Heart right ventricle (tissue), 16 donors: ENCODE results near the gene FOXR1. TPM values are rescaled to one million over a fixed set of nuclear protein-coding genes. Genes with fewer than 3 reads are reported as not detected.

Experiments used
- ATAC-seq, 8 donors: fragments of 200-7000 bp; cut with Tn5 transposase; one replicate each; pipeline ENCODE4 v1.9.1; 2020; ENCODE audit warnings: mild to moderate bottlenecking in 8 of 8, moderate library complexity in 8 of 8, moderate number of reproducible peaks in 1 of 8
- DNase-seq, 2 donors: peaks; one replicate each; pipeline ENCODE4 v3.0.0-alpha.2; 2020
- H3K27ac ChIP-seq, 10 donors: fragments of 200-600 bp; sonication (generic) in 2 of 10; one replicate each; pipeline versions ENCODE4 v1.5.0 to v1.8.0; 2020 to 2022; ENCODE audit warnings: mild to moderate bottlenecking in 3 of 10
- H3K27me3 ChIP-seq, 7 donors: fragments of 200-600 bp; one replicate each; pipeline ENCODE4 v1.8.0; 2021 to 2022; ENCODE audit warnings: mild to moderate bottlenecking in 2 of 7
- H3K36me3 ChIP-seq, 9 donors: fragments of 200-600 bp; sonication (generic) in 1 of 9; one replicate each; pipeline versions ENCODE4 v1.5.0 to v1.8.0; 2020 to 2022; ENCODE audit warnings: mild to moderate bottlenecking in 2 of 9
- H3K4me1 ChIP-seq, 9 donors: fragments of 200-600 bp; sonication (generic) in 1 of 9; one replicate each; pipeline versions ENCODE4 v1.5.0 to v1.8.0; 2020 to 2022; ENCODE audit warnings: mild to moderate bottlenecking in 4 of 9
- H3K4me3 ChIP-seq, 10 donors: fragments of 200-600 bp; sonication (generic) in 2 of 10; one replicate each; pipeline versions ENCODE4 v1.5.0 to v1.8.0; 2020 to 2022; ENCODE audit warnings: mild to moderate bottlenecking in 7 of 10, moderate library complexity in 2 of 10
- H3K9me3 ChIP-seq, 11 donors: fragments of 200-600 bp in 10 of 11; sonication (generic) in 2 of 11; one replicate each; pipeline versions ENCODE4 v1.5.0 to v1.8.0; 2013 to 2022; ENCODE audit warnings: mild to moderate bottlenecking in 2 of 11, control low read depth in 1 of 11, moderate library complexity in 1 of 11
- WGBS, 2 donors: extraction: QIAGEN DNeasy Blood & Tissue Kit; methylation state at CpG; one replicate each; pipeline ENCODE4 v1.1.7; 2013; ENCODE audit warnings: inconsistent platforms in 1 of 2; 5-methylcytosine and 5-hydroxymethylcytosine counted together
- intact Hi-C, 10 donors: fragments of 100-400 bp; cut with DNase I; formaldehyde crosslinking; loops; one replicate each; pipeline versions ENCODE4 v1.11.1 to v1.14.2; 2022
- microRNA-seq, 2 donors: library from miRNA; unstranded; fragments of <30 nt; microRNA quantifications; one replicate each; pipeline ENCODE4 v1.2.0, GENCODE V29; 2021
- polyA plus RNA-seq, 2 donors: library from polyadenylated mRNA; stranded (reverse); fragments of 200-250 nt; gene quantifications; one replicate each; pipeline ENCODE4 v1.2.3, GENCODE V29; 2013
- total RNA-seq, 10 donors: library from RNA; stranded (reverse); fragmentation: NEBNext Ultra II Directional in 3 of 10; extraction: Animal tissue kit (Norgen Biotek cat#: 25700) in 3 of 10; gene quantifications; one replicate each; pipeline versions ENCODE4 v1.2.1 to v1.2.4, GENCODE V29; 2021 to 2023
- TF ChIP-seq, protein P1 (sequence below), 9 donors: fragments of 200-600 bp; sonication (generic) in 2 of 9; IDR thresholded peaks; one replicate each; pipeline versions ENCODE4 v1.5.0 to v1.8.0; 2021 to 2022; ENCODE audit warnings: antibody characterized with exemption in 9 of 9, mild to moderate bottlenecking in 5 of 9, moderate library complexity in 1 of 9
- donor health status: Arrhythmogenic right ventricular cardiomyopathy.
- donor health status: ischemic (EF 13 %, LVEDD 7.1; RV severe dilation, severe dysfunction).
- donor health status: healthy with polysubstance abuse.
- donor health status: DM: no; HTN: yes; CAD: no.
- donor health status: DM: no; HTN: no; CAD: no.
- donor health status: ischemic (EF 25% LVEDD 6.9; RV normal size, moderate dysfunction).
- donor health status: ischemic (EF 25% LVEDD 5.7; RV mildly dilated, moderate dysfunction).
- donor health status: healthy.
- donor health status: DM: yes; HTN: yes; CAD: no.
- donor health status: Ischemic cardiomyopathy.
- donor health status: ischemic (EF 35%, LVEDD 5.7; RV mildly dilated, moderate dysfunction).
- donor health status: nonischemic (EF 11% LVEDD 7.7; RV severe dilation, severe dysfunction).
- donor health status: DM: yes; HTN: yes; CAD: no.
- donor health status: PGD.
- donor health status: ischemic (EF 29% LVEDD 5.4; RV normal size, mild dysfunction).
- donor health status: nonischemic (EF 23%, LVEDD 6.1; RV moderate dilation, normal function).

FOXR1 gene
- total and polyA plus RNA-seq, 12 donors = not detected

GRCh38 chr11:119029340-119030028 is 57.9 kb downstream of the FOXR1 start:
- TF ChIP-seq, protein P1, sequence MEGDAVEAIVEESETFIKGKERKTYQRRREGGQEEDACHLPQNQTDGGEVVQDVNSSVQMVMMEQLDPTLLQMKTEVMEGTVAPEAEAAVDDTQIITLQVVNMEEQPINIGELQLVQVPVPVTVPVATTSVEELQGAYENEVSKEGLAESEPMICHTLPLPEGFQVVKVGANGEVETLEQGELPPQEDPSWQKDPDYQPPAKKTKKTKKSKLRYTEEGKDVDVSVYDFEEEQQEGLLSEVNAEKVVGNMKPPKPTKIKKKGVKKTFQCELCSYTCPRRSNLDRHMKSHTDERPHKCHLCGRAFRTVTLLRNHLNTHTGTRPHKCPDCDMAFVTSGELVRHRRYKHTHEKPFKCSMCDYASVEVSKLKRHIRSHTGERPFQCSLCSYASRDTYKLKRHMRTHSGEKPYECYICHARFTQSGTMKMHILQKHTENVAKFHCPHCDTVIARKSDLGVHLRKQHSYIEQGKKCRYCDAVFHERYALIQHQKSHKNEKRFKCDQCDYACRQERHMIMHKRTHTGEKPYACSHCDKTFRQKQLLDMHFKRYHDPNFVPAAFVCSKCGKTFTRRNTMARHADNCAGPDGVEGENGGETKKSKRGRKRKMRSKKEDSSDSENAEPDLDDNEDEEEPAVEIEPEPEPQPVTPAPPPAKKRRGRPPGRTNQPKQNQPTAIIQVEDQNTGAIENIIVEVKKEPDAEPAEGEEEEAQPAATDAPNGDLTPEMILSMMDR (IDR thresholded peaks at IDR 0.05) = no peak
- intact Hi-C loops = loop anchor here in 1 of 10 donors (2.0 kb wide), 1 partner anchor 65 kb away; a partner anchor contains a TSS
- H3K27me3 ChIP-seq = no peaks in the 10 kb centered on the region
- peak overlapping the region in 8 of 10 donors; percentile 30 to 86 (median 73) for H3K27ac ChIP-seq
- no peaks in the 10 kb centered on the region for H3K9me3 ChIP-seq
- ATAC-seq (peak in 4 of 8 donors; percentile 1 to 19 (median 11)), DNase-seq (peak in 1 of 2 donors; percentile 21)
- WGBS, 2 donors = 71 to 73% methylated on average over 10 of the region's 10 CpGs
- H3K4me3 ChIP-seq = peak overlapping the region in 9 of 10 donors; percentile 67 to 89 (median 81)
- peaks cover 11 to 42% (median 34%) of the 10 kb centered on the region in 9 donors for H3K4me1 ChIP-seq
- peaks cover 0 to 35% (median 3%) of the 10 kb centered on the region in 9 donors for H3K36me3 ChIP-seq

DNA sequence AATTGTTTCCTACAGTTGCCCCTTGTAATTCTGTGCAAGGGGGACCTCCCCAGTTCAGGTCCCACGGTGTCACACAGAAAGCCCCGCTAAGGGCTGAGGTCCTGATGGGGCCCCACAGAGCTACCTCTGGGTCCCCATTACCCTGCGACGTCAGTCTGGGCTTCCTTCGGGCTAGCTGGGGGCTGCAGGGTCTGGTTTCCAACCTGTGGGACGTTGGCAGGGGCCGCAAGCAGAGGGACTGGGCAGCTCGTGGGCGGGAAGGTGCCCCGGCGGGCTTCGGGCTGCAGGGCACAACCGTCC is 58.4 kb downstream of the FOXR1 start:
- ATAC-seq (peak in 1 of 8 donors; percentile 45), DNase-seq (no peak)
- TF ChIP-seq, protein P1 (IDR thresholded peaks at IDR 0.05) = no peak
- peak overlapping the region; percentile 67 to 89 (median 80) for H3K4me3 ChIP-seq
- H3K4me1 ChIP-seq = peaks cover 9 to 37% (median 29%) of the 10 kb centered on the region in 9 donors
- H3K9me3 ChIP-seq = no peaks in the 10 kb centered on the region
- 7% methylated on average over 13 of the region's 13 CpGs for WGBS, 2 donors
- intact Hi-C loops = loop anchor here in 1 of 10 donors (2.0 kb wide), 1 partner anchor 65 kb away; a partner anchor contains a TSS
- no peaks in the 10 kb centered on the region for H3K27me3 ChIP-seq
- peaks cover 0 to 30% (median 0%) of the 10 kb centered on the region in 9 donors for H3K36me3 ChIP-seq
- peak overlapping the region in 9 of 10 donors; percentile 30 to 86 (median 73) for H3K27ac ChIP-seq

DNA sequence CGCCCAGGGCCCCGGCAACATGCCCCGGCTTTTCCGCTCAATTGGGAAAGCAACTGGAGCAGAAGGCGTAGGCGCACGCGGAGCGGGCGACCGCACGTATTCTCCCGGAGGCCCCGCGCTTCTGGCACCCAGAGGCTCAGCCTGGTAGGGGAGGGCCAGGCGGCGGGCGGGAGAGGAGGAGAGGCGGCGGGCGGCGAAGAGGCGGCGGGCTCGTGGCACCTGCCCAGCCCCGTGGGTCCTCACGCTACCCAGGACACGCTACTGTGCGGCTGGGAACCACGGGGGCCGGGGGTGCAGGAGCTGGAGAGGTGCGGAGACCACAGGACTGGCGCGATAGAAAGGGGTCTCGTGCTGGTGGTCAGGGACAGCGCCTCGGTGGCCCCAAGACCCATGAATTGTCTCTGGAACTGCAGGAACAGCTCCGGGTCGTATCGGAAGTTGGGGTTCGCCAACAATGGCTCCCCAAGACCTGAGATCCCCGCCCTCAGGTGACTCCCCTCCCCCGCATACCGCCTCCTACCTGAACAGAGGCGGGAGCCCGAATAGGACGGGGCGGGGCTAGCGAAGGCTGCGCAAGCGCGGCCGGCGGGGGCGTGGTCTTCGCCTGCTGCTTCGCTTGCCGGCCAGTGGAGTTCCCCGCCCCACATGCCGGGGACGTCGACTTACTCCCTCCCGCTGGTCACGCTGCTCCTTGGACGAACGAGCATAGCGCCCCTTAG is 58.9 kb downstream of the FOXR1 start, which contains the start of gene SLC37A4:
SLC37A4 (minus strand) TSS at position 549 of the 719 bp plus-strand sequence.
- intact Hi-C loops = loop anchor here in 1 of 10 donors (2.0 kb wide), 1 partner anchor 64 kb away; a partner anchor contains a TSS
- peaks cover 9 to 33% (median 24%) of the 10 kb centered on the region in 9 donors for H3K4me1 ChIP-seq
- DNase-seq = peak; percentile 97 to 98
- no peaks in the 10 kb centered on the region for H3K27me3 ChIP-seq
- WGBS, 2 donors = 0% methylated on average over 65 to 67 of the region's 67 CpGs
- H3K36me3 ChIP-seq = peaks cover 0 to 25% (median 0%) of the 10 kb centered on the region in 9 donors
- no peaks in the 10 kb centered on the region for H3K9me3 ChIP-seq
- TF ChIP-seq, protein P1 (IDR thresholded peaks at IDR 0.05) = peak in 5 of 9 donors; percentile 80 to 88 (median 86)
- peak within 1 kb of the TSS in 9 of 10 donors; percentile 30 to 86 (median 73) for H3K27ac ChIP-seq
- peak; percentile 96 to 99 (median 98) for ATAC-seq
- peak within 1 kb of the TSS; percentile 67 to 89 (median 80) for H3K4me3 ChIP-seq

Small RNAs within 50 kb of the gene (microRNA-seq; reads per million reads assigned to microRNA genes)
- 0 to 0.51 reads per million in 2 donors for gene MIR3656

Other genes with a start within 250 kb of the FOXR1 start
- 100 to 1,000 TPM in 9 of 10 donors, 10 to 100 TPM in 1; 89.0 to 179 (median 136) TPM for gene DDX6, start 180.6 kb upstream of the FOXR1 start, total RNA-seq
- 10 to 100 TPM; 17.1 to 23.9 TPM for gene DDX6, start 180.6 kb upstream of the FOXR1 start, polyA plus RNA-seq
- gene CXCR5, start 87.9 kb upstream of the FOXR1 start, total RNA-seq = under 1 TPM in 1 of 10 donors, not detected in 9; 0.16 TPM
- under 1 TPM; 0.22 to 0.58 TPM for gene CXCR5, start 87.9 kb upstream of the FOXR1 start, polyA plus RNA-seq
- gene BCL9L, start 45.8 kb upstream of the FOXR1 start, total RNA-seq = 10 to 100 TPM; 29.4 to 57.7 (median 40.8) TPM
- 10 to 100 TPM; 24.0 to 24.2 TPM for gene BCL9L, start 45.8 kb upstream of the FOXR1 start, polyA plus RNA-seq
- gene UPK2, start 15.5 kb upstream of the FOXR1 start, total RNA-seq = not detected
- gene UPK2, start 15.5 kb upstream of the FOXR1 start, polyA plus RNA-seq = under 1 TPM in 1 of 2 donors, not detected in 1; 0.04 TPM
- gene CENATAC, start 26.4 kb downstream of the FOXR1 start, total RNA-seq = 10 to 100 TPM in 7 of 10 donors, 1 to 10 TPM in 3; 7.8 to 13.5 (median 11.3) TPM
- gene CENATAC, start 26.4 kb downstream of the FOXR1 start, polyA plus RNA-seq = 10 to 100 TPM in 1 of 2 donors, 1 to 10 TPM in 1; 8.2 to 85.2 TPM
- gene RPS25, start 46.6 kb downstream of the FOXR1 start, total RNA-seq = 100 to 1,000 TPM; 743 to 915 (median 823) TPM
- gene RPS25, start 46.6 kb downstream of the FOXR1 start, polyA plus RNA-seq = 1,000 to 10,000 TPM; 1,404 to 1,607 TPM
- 10 to 100 TPM; 29.5 to 51.4 (median 37.5) TPM for gene TRAPPC4, start 47.0 kb downstream of the FOXR1 start, total RNA-seq
- 10 to 100 TPM; 14.6 to 95.1 TPM for gene TRAPPC4, start 47.0 kb downstream of the FOXR1 start, polyA plus RNA-seq
- gene SLC37A4, start 59.1 kb downstream of the FOXR1 start, total RNA-seq = 10 to 100 TPM in 1 of 10 donors, 1 to 10 TPM in 9; 3.8 to 12.0 (median 6.5) TPM
- gene SLC37A4, start 59.1 kb downstream of the FOXR1 start, polyA plus RNA-seq = 10 to 100 TPM in 1 of 2 donors, 1 to 10 TPM in 1; 7.6 to 11.1 TPM
- 10 to 100 TPM; 45.0 to 96.4 (median 64.4) TPM for gene HYOU1, start 85.4 kb downstream of the FOXR1 start, total RNA-seq
- 100 to 1,000 TPM in 1 of 2 donors, 10 to 100 TPM in 1; 33.0 to 179 TPM for gene HYOU1, start 85.4 kb downstream of the FOXR1 start, polyA plus RNA-seq
- gene VPS11, start 96.1 kb downstream of the FOXR1 start, total RNA-seq = 10 to 100 TPM; 15.7 to 23.8 (median 21.5) TPM
- gene VPS11, start 96.1 kb downstream of the FOXR1 start, polyA plus RNA-seq = 10 to 100 TPM; 23.7 to 44.2 TPM
- gene HMBS, start 113.1 kb downstream of the FOXR1 start, total RNA-seq = 10 to 100 TPM; 14.3 to 24.9 (median 17.3) TPM
- 10 to 100 TPM; 33.0 to 39.7 TPM for gene HMBS, start 113.1 kb downstream of the FOXR1 start, polyA plus RNA-seq
- 10 to 100 TPM in 9 of 10 donors, 1 to 10 TPM in 1; 8.6 to 23.2 (median 16.5) TPM for gene DPAGT1, start 130.1 kb downstream of the FOXR1 start, total RNA-seq
- gene DPAGT1, start 130.1 kb downstream of the FOXR1 start, polyA plus RNA-seq = 10 to 100 TPM; 15.3 to 24.3 TPM
- gene C2CD2L, start 135.6 kb downstream of the FOXR1 start, total RNA-seq = 10 to 100 TPM in 3 of 10 donors, 1 to 10 TPM in 7; 6.6 to 13.7 (median 8.4) TPM
- gene C2CD2L, start 135.6 kb downstream of the FOXR1 start, polyA plus RNA-seq = 10 to 100 TPM in 1 of 2 donors, 1 to 10 TPM in 1; 6.1 to 11.6 TPM
- gene HINFP, start 149.8 kb downstream of the FOXR1 start, total RNA-seq = 10 to 100 TPM in 8 of 10 donors, 1 to 10 TPM in 2; 8.9 to 15.8 (median 11.5) TPM
- gene HINFP, start 149.8 kb downstream of the FOXR1 start, polyA plus RNA-seq = 10 to 100 TPM in 1 of 2 donors, 1 to 10 TPM in 1; 8.6 to 18.1 TPM
- gene ABCG4, start 177.3 kb downstream of the FOXR1 start, total RNA-seq = 1 to 10 TPM in 7 of 10 donors, under 1 TPM in 3; 0.40 to 1.6 (median 1.2) TPM
- 1 to 10 TPM in 1 of 2 donors, under 1 TPM in 1; 0.17 to 1.1 TPM for gene ABCG4, start 177.3 kb downstream of the FOXR1 start, polyA plus RNA-seq
- gene NLRX1, start 197.0 kb downstream of the FOXR1 start, total RNA-seq = 10 to 100 TPM; 24.3 to 39.3 (median 33.6) TPM
- gene NLRX1, start 197.0 kb downstream of the FOXR1 start, polyA plus RNA-seq = 10 to 100 TPM in 1 of 2 donors, 1 to 10 TPM in 1; 7.9 to 11.1 TPM
- under 1 TPM in 1 of 10 donors, not detected in 9; 0.32 TPM for gene NHERF4, start 213.7 kb downstream of the FOXR1 start, total RNA-seq
- gene NHERF4, start 213.7 kb downstream of the FOXR1 start, polyA plus RNA-seq = not detected
- 10 to 100 TPM in 2 of 10 donors, 1 to 10 TPM in 8; 7.3 to 15.6 (median 8.5) TPM for gene CBL, start 234.6 kb downstream of the FOXR1 start, total RNA-seq
- 1 to 10 TPM; 2.7 to 8.0 TPM for gene CBL, start 234.6 kb downstream of the FOXR1 start, polyA plus RNA-seq